Measurements from ENCODE around the gene FAM177A1.

- TF ChIP-seq POLR2A (IDR thresholded peaks at IDR 0.05; ENCODE audit: low read depth, low read length) (no peak), TAF1 (IDR thresholded peaks at IDR 0.05; ENCODE audit: low read depth, low read length) (no peak), POLR2AphosphoS5 (IDR thresholded peaks at IDR 0.05; ENCODE audit: low read depth, low read length) (no peak), SPI1 (IDR thresholded peaks at IDR 0.05; ENCODE audit: low read depth, low read length) (no peak), PAX5 (IDR thresholded peaks at IDR 0.05; ENCODE audit: insufficient read depth, low read length, severe bottlenecking) (no peak)
These were observed 77.3 kb downstream of the FAM177A1 start for GRCh38 chr14:35123388-35123703.
